NCI-H2171 (cell line): ENCODE data around the gene CD1D.
"Not testable (repeated sequence)": the region's sequence is repeated elsewhere in the genome, so short reads cannot be mapped to it uniquely, and the experiment has no call there.

Experiments used
- DNase-seq: peaks from one replicate; lab custom pipeline; 2025; lab: John Stamatoyannopoulos, UW

Gene CD1D

DNA sequence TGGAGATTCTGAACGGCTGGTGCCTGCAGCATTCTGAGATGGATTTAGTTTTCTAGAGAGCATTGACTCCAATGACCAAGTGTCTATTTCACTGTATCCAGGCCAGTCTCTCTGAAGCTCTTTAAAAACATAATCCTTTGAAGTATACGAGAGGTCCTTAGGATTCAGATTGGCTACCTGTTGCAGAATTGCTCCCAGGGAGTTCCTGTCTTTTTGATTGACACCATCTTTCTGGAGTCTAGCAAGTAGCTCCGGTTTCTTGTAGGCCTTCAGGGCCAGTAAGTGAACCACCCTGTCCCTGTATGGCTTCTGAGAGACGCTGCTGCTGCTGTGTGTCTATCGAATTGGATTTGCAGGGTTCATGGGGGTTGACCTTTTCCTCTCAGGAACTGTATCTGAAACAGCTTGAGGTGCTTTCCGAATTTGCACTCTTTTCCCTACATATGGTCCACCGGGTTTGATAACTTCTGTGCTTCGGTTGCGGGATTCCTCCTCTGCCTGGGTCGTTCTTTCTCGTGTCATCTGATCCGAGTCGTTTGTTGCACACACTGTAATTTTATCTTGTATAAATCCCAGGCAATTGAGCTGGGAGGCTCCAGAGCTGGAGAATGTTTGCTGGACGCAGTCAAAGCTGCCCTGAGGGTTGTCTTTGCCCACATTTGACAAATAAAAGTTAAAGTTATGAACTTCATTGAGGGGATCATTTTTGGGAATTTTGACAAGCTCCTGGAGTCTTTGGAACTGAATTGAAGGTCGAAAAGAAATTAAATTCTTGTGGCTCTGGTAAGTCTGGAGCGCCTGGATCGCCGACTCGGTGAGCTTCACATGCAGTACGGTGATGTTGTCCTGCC is 3.6 kb upstream of the CD1D start:
- DNase-seq: not testable (repeated sequence)

DNA sequence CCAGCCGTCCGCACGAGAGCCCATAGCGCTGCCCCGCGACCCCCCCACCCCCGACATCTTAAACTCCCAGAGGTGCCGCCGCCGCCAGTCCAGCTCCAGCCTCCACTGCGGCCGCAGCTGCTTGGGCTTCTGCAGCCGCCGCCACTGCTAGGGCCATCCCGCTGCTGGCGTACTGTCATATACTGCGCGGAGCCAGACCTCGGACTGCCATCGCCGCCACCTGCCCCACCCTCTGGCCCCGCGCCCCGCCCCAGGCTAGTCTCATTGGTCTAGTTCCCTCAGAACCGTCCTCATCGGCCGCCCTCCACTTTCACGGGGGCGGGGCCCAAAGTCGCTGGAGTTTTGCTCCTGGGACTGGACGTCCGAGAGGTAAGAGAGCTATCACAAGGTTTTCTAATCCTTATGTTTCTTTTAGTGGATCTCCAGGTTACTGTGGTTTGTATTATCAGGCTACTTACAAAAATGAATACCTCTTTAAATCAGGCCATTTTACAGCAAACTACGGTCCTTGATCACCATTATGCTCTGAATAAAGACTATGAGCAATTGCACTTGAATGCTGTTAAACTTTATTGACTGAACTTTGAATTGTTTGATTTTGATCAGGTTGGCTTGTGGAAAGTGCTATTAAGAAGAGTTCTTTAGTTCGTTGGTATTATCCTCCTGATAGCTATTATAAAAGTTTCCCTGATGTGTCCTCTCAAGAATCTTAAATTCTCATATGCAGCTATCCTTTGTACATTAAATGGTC is 2.8 kb upstream of the CD1D start:
- DNase-seq: no peak

DNA sequence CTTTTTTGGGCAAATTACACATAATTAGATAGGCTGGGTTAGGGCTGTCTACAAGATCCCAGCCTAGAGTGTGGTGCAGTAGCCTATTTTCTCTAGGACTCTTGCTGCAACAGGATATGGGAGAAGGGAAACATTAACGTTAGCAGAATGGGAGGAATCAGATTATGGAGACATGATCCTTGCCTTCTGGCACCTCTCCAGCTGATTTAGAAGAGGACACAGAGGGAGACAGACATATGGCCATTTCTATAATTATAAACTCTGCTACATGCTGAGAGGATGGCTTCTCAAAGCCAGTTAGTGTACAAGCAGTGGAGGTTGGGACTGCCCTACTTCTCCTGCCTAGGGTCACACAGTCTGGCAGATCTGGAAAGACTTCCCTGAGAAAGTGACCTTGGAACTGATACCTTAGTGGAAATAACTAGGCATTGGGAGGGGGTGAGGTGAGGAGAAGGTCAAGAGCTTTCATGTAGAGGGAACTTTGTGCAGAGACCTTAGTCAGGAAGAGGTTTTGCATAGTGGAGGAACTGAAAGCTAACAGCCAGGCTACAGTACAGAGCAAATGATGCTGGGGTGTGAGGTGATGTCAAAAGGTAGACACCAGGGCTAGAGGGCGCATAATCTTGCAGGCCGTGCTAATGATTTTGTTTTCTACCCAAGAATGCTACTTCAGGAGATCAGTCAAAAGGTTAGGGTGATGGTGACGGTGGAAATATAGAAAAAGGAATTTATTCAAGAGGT is 1.2 kb upstream of the CD1D start:
- DNase-seq: no peak

GRCh38 chr1:158181577-158181922 is 855 bp downstream of the CD1D start:
- no peak for DNase-seq

GRCh38 chr1:158185770-158186169 is 5.1 kb downstream of the CD1D start:
- no peak for DNase-seq

DNA sequence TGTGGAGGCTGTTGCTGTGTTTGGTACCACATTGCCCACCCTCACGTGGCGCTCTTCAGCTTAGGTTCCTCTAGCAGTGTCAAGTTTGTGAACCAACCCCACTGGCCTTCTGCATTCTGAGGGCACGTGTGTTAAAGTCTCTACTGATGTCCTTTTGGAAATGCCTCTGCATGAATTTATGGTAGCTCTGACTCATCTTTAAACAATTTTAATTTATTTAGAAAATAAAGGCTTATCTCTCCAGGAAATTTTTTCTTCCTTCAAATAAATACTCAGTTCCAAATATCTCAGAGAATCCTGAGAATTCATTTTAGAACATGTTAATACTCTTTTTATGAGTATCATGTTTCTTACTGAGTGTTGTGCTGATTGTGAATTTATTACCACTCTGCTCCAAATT is 5.5 kb downstream of the CD1D start:
- DNase-seq: no peak

GRCh38 chr1:158188611-158189010 is 7.9 kb downstream of the CD1D start:
- no peak for DNase-seq

DNA sequence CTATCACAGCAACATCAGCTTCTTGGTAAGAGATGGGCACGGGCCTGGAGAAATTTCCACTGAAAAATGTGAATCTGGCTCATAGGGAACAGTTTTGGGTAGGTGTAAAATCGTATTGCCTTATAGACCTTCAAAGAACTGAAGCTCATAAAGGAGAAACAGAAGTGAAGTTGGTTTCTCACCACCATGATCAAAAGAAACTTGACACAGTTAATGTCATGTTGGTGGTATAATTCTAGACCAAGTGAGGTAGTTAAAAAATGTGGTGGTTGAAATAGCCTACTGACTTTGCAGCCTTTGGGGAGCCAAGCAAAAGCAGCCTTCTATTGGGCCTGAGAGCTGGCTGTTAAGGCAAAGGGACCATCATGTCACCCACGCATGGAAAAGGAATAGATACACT is 8.9 kb downstream of the CD1D start:
- no peak for DNase-seq

DNA sequence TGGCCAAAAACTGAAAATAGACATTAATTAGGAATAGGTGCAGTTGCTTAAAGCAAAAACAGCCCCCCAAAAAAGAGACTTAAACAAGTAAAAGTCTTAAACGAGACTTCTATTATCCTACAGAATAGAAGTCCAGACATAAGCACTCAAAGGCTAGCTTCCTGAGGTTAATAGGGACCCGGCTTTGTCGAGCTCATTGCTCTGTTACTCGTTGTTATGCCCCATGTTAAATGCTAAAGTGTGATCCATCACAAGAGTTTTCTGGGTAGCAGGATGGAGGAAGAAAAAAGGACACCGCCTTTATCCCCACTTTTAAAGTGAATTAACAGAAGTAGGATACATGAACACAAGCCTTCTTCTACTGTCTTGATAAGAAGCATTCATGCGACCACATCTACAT is 10.6 kb downstream of the CD1D start:
- no peak for DNase-seq

DNA sequence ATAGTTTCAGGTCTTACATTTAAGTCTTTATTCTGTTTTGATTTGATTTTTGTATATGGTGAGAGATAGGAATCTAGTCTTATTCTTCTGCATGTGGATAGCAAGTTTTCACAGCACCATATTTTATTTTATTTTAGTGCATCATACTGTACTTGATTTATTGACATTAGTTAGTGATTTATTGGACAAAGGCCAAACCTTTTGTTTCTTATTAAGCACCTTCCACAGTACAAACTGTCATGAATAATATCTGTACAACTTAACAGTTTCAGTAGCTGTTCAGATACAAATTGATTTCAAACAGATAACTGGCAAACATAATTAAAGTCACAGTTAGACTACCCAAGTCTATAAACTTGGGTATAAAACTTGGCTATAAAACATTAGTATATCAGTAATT is 15.8 kb downstream of the CD1D start:
- no peak for DNase-seq

GRCh38 chr1:158199849-158200248 is 19.2 kb downstream of the CD1D start:
- DNase-seq: no peak

DNA sequence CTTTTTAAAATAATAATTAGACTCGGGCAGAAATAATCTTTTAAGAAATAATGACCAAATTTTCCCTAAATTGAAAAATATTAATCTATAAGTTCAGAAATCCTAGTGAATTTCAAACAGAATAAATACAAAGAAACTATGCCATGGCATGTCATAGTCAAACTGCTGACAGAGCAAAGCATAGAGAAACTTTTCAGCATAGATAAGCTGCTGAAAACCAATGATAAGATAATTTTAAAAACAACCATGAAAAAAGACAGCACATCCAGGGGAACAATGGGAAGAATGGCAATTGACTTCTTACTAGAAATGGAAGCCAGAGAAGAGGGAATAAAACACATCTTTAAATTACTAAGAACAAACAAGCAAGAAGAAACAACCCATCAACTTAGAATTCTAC is 19.8 kb downstream of the CD1D start:
- DNase-seq: no peak

GRCh38 chr1:158203693-158204457 is 23.2 kb downstream of the CD1D start:
- DNase-seq: no peak

DNA sequence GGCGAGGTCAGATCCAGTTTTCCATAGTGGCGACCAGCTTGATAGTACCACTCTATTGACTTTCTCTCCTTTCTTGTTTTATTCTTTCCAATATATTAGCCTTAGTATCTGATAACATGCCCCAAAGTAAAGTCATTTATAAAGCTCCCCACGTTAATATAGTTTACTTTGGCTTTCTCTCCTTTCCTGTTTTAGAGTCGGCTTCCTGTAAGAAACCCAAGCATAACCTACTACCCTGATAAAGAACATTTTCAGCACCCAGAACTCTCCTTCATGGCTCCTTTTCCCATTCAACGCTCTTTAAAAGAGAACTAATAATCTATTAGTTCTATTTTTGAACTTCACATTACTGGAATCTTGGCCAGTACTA is 23.7 kb downstream of the CD1D start:
- DNase-seq: no peak

DNA sequence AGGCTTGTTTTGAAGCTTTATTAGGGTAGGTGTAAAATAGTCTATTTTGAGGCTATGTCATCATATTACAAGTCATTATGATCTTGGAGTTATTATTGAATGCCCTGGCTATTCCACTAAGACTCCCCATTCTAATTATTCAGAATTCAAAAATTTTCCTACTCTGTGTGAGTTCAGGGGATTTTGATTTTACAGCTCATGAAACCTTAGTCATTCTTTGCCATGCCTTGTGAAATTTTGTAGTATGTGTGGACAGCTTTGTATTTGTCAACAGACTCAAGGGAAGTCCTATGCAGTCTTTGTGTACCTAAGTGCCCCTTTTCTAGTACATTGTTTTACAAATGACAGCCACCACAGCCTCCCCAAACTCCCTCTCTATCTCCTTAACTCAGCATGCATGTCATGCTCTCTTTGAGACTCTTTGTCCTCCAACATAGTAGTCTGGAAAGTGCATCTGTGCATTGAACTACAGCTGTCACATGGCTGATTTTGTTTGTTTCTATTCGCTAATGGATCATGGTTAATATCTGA is 28.0 kb downstream of the CD1D start:
- DNase-seq: no peak

DNA sequence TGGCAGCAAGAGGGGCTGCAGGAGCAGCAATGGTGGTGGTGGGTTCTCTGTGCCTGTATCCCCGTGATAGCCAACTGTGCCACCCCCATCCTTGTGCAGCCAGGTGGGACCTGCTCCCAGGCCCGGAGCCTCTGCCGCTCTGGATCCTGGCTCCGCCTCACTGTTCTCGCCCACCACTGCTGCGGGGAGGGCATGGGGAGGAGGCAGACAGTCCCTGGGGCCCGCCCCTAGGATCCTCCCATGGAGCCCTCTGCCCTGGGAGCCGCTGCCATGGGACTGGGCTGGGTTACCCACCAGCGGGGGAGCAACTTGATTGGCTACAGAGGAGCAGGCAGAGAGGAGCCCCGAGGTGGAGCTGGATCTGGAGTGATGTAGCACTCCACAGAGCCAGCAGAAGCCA is 31.6 kb downstream of the CD1D start:
- no peak for DNase-seq

DNA sequence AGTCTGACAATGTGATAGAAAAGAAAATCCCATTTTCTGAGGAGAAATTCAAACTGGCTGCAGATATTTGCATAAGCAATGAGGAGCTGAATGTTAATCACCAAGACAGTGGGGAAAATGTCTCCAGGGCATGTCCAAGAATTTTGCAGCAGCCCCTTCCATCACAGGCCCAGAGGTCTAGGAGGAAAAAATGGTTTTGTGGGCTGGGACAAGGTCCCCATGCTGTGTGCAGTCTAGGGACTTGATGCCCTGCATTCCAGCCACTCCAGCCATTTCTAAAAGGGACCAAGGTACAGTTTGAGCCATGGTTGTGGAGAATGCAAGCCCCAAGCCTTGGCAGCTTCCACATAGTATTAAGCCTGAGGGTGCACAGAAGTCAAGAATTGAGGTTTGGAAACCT is 42.8 kb downstream of the CD1D start:
- DNase-seq: not testable (repeated sequence)

DNA sequence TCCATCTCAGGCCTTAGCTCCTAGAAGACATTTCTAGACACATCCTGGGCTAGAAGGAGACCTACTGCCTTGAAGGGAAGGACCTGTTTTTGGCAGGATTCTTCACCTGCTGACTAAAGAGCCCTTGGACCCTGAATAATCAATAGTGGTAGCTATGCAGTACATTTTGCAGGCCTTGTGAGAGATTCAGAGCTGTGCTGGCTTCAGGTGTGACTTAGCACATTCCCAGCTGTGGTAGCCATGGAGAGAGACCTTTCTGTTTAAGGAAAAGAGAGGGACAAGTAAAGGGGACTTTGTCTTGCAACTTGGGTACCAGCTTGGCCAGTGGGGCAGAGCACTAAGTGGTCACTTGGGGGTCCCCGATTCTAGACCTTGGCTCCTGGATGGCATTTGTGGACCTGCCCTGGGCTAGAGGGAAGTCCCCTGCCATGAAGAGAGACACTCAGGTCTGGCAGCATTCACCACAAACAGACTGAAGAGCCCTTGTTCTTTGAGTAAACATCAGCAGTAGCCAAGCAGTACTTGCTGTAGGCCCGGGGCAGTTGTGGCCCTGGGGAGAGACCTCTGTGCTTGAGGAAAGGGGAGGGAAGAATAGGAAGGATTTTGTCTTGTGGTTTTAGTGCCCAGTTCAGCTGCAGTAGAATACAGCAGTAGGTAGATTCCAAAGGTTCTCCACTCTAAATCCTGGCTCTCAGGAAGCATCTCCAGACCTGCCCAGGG is 47.4 kb downstream of the CD1D start:
- no peak for DNase-seq
